H9 (cell line): ENCODE data around the gene LZTR1. TPM values are rescaled to one million over a fixed set of nuclear protein-coding genes. Genes with fewer than 3 reads are reported as not detected.

ENCODE experiments used
- DNase-seq: peaks from one replicate; pipeline ENCODE4 v3.0.0-alpha.2; 2017
- H2AFZ ChIP-seq: one replicate; pipeline ENCODE4 v1.6.1; 2013; ENCODE audit warnings: mild to moderate bottlenecking, low read length, control low read depth, moderate library complexity
- H2AK5ac ChIP-seq: 2 replicates; pipeline ENCODE4 v1.6.1; 2013; ENCODE audit warnings: low read length, control low read depth, mixed read lengths; ENCODE audit not compliant: insufficient read length
- H2BK120ac ChIP-seq: one replicate; pipeline ENCODE4 v1.6.1; 2013; ENCODE audit warnings: low read depth, mild to moderate bottlenecking, low read length, control low read depth, inconsistent platforms; ENCODE audit not compliant: poor library complexity, severe bottlenecking
- H2BK12ac ChIP-seq: 2 replicates; pipeline ENCODE4 v1.6.1; 2013; ENCODE audit warnings: low read length, control low read depth, mixed read lengths, low read depth; ENCODE audit not compliant: insufficient read length
- H2BK15ac ChIP-seq: 2 replicates; pipeline ENCODE4 v1.6.1; 2013; ENCODE audit warnings: low read depth, low read length, control low read depth
- H2BK20ac ChIP-seq: one replicate; pipeline ENCODE4 v1.6.1; 2013; ENCODE audit warnings: low read depth, mild to moderate bottlenecking, low read length, control low read depth, inconsistent platforms; ENCODE audit not compliant: poor library complexity, severe bottlenecking
- H2BK5ac ChIP-seq: 2 replicates; pipeline ENCODE4 v1.6.1; 2013; ENCODE audit warnings: low read length, control low read depth, mixed read lengths; ENCODE audit not compliant: insufficient read length
- H3K14ac ChIP-seq: 2 replicates; pipeline ENCODE4 v1.6.1; 2013; ENCODE audit warnings: low read length, control low read depth; ENCODE audit not compliant: insufficient read depth
- H3K18ac ChIP-seq: 2 replicates; pipeline ENCODE4 v1.6.1; 2013; ENCODE audit warnings: low read depth, mild to moderate bottlenecking, mixed read lengths, low read length, control low read depth; ENCODE audit not compliant: insufficient read length
- H3K23ac ChIP-seq: 2 replicates; pipeline ENCODE4 v1.6.1; 2013; ENCODE audit warnings: low read length, control low read depth, mixed read lengths, low read depth; ENCODE audit not compliant: insufficient read length
- H3K23me2 ChIP-seq: 2 replicates; pipeline ENCODE4 v1.6.1; 2013; ENCODE audit warnings: low read depth, mild to moderate bottlenecking, mixed read lengths, low read length, control low read depth; ENCODE audit not compliant: insufficient read length, poor library complexity, severe bottlenecking
- H3K27ac ChIP-seq: 2 replicates; pipeline ENCODE4 v1.5.1; 2013; ENCODE audit warnings: low read length, control low read depth, mixed read lengths, low read depth; ENCODE audit not compliant: insufficient read length
- H3K27me3 ChIP-seq: 2 replicates; pipeline ENCODE4 v1.6.1; 2013; ENCODE audit warnings: low read length, control low read depth, inconsistent platforms; ENCODE audit not compliant: insufficient read depth
- H3K4ac ChIP-seq: 2 replicates; pipeline ENCODE4 v1.6.1; 2013; ENCODE audit warnings: low read depth, mild to moderate bottlenecking, control low read depth, inconsistent platforms, low read length, moderate library complexity
- H3K4me1 ChIP-seq: 2 replicates; pipeline ENCODE4 v1.6.1; 2013; ENCODE audit warnings: low read length, control low read depth, inconsistent platforms; ENCODE audit not compliant: insufficient read depth
- H3K4me2 ChIP-seq: 2 replicates; pipeline ENCODE4 v1.6.1; 2013; ENCODE audit warnings: low read length, control low read depth, mixed read lengths; ENCODE audit not compliant: insufficient read length, insufficient read depth
- H3K56ac ChIP-seq: 2 replicates; pipeline ENCODE4 v1.6.1; 2013; ENCODE audit warnings: low read depth, mild to moderate bottlenecking, mixed read lengths, low read length, control low read depth; ENCODE audit not compliant: insufficient read length
- H3K79me1 ChIP-seq: 2 replicates; pipeline ENCODE4 v1.6.1; 2013; ENCODE audit warnings: low read depth, mild to moderate bottlenecking, moderate library complexity, low read length, control low read depth, inconsistent platforms; ENCODE audit not compliant: insufficient read depth, poor library complexity, severe bottlenecking
- H3K79me2 ChIP-seq: 2 replicates; pipeline ENCODE4 v1.6.1; 2013; ENCODE audit warnings: low read length, control low read depth, inconsistent platforms; ENCODE audit not compliant: insufficient read depth
- H3K9ac ChIP-seq: 2 replicates; pipeline ENCODE4 v1.6.1; 2013; ENCODE audit warnings: low read length, control low read depth, mixed read lengths; ENCODE audit not compliant: insufficient read length; ENCODE audit errors: extremely low read depth
- H3K9me3 ChIP-seq: one replicate; pipeline ENCODE4 v1.6.1; 2013; ENCODE audit warnings: low read depth, low read length, inconsistent platforms; ENCODE audit not compliant: control insufficient read depth
- H3T11ph ChIP-seq: one replicate; pipeline ENCODE4 v1.6.1; 2013; ENCODE audit warnings: mild to moderate bottlenecking, low read length, control low read depth, inconsistent platforms
- H4K20me1 ChIP-seq: one replicate; pipeline ENCODE4 v1.6.1; 2013; ENCODE audit not compliant: control insufficient read depth, insufficient read length, insufficient read depth
- H4K5ac ChIP-seq: 2 replicates; pipeline ENCODE4 v1.6.1; 2013; ENCODE audit warnings: low read depth, mild to moderate bottlenecking, mixed read lengths, low read length, control low read depth; ENCODE audit not compliant: insufficient read length
- H4K8ac ChIP-seq: replicated peaks from 2 replicates; pipeline ENCODE4 v1.6.1; 2013; ENCODE audit warnings: low read length, control low read depth, mixed read lengths, low read depth; ENCODE audit not compliant: insufficient read length
- H4K91ac ChIP-seq: 2 replicates; pipeline ENCODE4 v1.6.1; 2013; ENCODE audit warnings: low read depth, mild to moderate bottlenecking, moderate library complexity, mixed read lengths, low read length, control low read depth; ENCODE audit not compliant: insufficient read length
- H3K27ac Mint-ChIP-seq, 3 experiments: 2 replicates in 2 of 3; 3 replicates in 1 of 3; pipeline ENCODE4 v1.8.0; 2020 to 2021; ENCODE audit warnings: mixed read lengths in 3 of 3, mild to moderate bottlenecking in 1 of 3, moderate library complexity in 1 of 3
- H3K27me3 Mint-ChIP-seq: 2 replicates; pipeline ENCODE4 v1.8.0; 2021; ENCODE audit warnings: low read depth, mild to moderate bottlenecking, moderate library complexity, mixed read lengths
- H3K36me3 Mint-ChIP-seq, 3 experiments: 2 replicates in 2 of 3; 3 replicates in 1 of 3; pipeline ENCODE4 v1.8.0; 2020 to 2021; ENCODE audit warnings: low read depth in 3 of 3, mixed read lengths in 3 of 3; ENCODE audit not compliant: insufficient read depth in 1 of 3
- H3K4me1 Mint-ChIP-seq, 2 experiments: 2 replicates each; pipeline ENCODE4 v1.8.0; 2020; ENCODE audit warnings: mixed read lengths in 2 of 2
- H3K4me3 Mint-ChIP-seq, 2 experiments: 2 replicates in 1 of 2; 3 replicates in 1 of 2; pipeline ENCODE4 v1.8.0; 2020 to 2021; ENCODE audit warnings: mild to moderate bottlenecking in 2 of 2, mixed read lengths in 2 of 2, moderate library complexity in 1 of 2
- H3K9me3 Mint-ChIP-seq, 2 experiments: 2 replicates in 1 of 2; 3 replicates in 1 of 2; pipeline ENCODE4 v1.8.0; 2020; ENCODE audit warnings: mild to moderate bottlenecking in 2 of 2, mixed read lengths in 2 of 2, moderate library complexity in 1 of 2
- CTCF ChIP-seq: fragments of 200-600 bp; sonication (generic); conservative IDR thresholded peaks from 3 replicates; pipeline ENCODE4 v1.8.0; 2021; ENCODE audit warnings: antibody characterized with exemption, mild to moderate bottlenecking
- WGBS: extraction: QIAGEN DNeasy Blood & Tissue Kit; methylation state at CpG from one replicate; pipeline ENCODE4 v1.1.7; 2013; ENCODE audit warnings: missing lambda C conversion rate, low lambda C conversion rate, mixed read lengths; ENCODE audit not compliant: insufficient read length; ENCODE audit errors: extremely low coverage; 5-methylcytosine and 5-hydroxymethylcytosine counted together
- total RNA-seq: library from RNA; stranded (reverse); gene quantifications from 2 replicates; pipeline ENCODE4 v1.2.1, GENCODE V29; 2021

Gene LZTR1
- total RNA-seq, 1 experiment from 2014 or later: 47.0 TPM

GRCh38 chr22:21042978-21043859 lies 61.1 kb downstream of the LZTR1 start:
- no peak overlapping the region for H2BK120ac ChIP-seq
- no peaks in the 10 kb centered on the region for H3K36me3 Mint-ChIP-seq
- H4K91ac ChIP-seq: no peak overlapping the region
- H3K4me3 Mint-ChIP-seq: peak overlapping the region in 1 of 2 experiments; percentile 2; a peak in 1 of 5 replicates
- no peak for DNase-seq
- peaks cover 29% of the 10 kb centered on the region for H3K27me3 Mint-ChIP-seq
- peaks cover 4% of the 10 kb centered on the region for H3K23me2 ChIP-seq
- H4K20me1 ChIP-seq: no peaks in the 10 kb centered on the region
- H3K4me1 Mint-ChIP-seq: peaks cover 15 to 17% of the 10 kb centered on the region in 2 experiments
- WGBS: no CpG with 5 or more reads among the region's 6 CpGs
- H2BK15ac ChIP-seq: no peak overlapping the region
- no peak overlapping the region; the same call in 1 of the 2 replicates for H3K14ac ChIP-seq
- no peak for TF ChIP-seq CTCF
- no peak overlapping the region for H3K9ac ChIP-seq
- no peak overlapping the region for H2BK5ac ChIP-seq
- H3K18ac ChIP-seq: no peak overlapping the region
- H4K5ac ChIP-seq: no peak overlapping the region
- no peak overlapping the region for H3K4ac ChIP-seq
- no peak overlapping the region for H3K27ac Mint-ChIP-seq
- H3K27me3 ChIP-seq: no peaks in the 10 kb centered on the region
- H2AFZ ChIP-seq: no peak overlapping the region
- H3K4me2 ChIP-seq: no peak overlapping the region
- H3K9me3 ChIP-seq: no peaks in the 10 kb centered on the region
- no peak overlapping the region for H2BK12ac ChIP-seq
- H3T11ph ChIP-seq: no peak overlapping the region
- H3K56ac ChIP-seq: no peak overlapping the region
- no peak overlapping the region for H2AK5ac ChIP-seq
- no peaks in the 10 kb centered on the region for H3K79me1 ChIP-seq
- H4K8ac ChIP-seq: no peak overlapping the region
- H3K23ac ChIP-seq: no peak overlapping the region
- H3K79me2 ChIP-seq: no peaks in the 10 kb centered on the region
- H2BK20ac ChIP-seq: no peak overlapping the region
- H3K4me1 ChIP-seq: no peaks in the 10 kb centered on the region
- H3K9me3 Mint-ChIP-seq: no peaks in the 10 kb centered on the region
- H3K27ac ChIP-seq: no peak overlapping the region
